ENCODE measurements around the gene SNAPC2.

- TF ChIP-seq, protein P1, sequence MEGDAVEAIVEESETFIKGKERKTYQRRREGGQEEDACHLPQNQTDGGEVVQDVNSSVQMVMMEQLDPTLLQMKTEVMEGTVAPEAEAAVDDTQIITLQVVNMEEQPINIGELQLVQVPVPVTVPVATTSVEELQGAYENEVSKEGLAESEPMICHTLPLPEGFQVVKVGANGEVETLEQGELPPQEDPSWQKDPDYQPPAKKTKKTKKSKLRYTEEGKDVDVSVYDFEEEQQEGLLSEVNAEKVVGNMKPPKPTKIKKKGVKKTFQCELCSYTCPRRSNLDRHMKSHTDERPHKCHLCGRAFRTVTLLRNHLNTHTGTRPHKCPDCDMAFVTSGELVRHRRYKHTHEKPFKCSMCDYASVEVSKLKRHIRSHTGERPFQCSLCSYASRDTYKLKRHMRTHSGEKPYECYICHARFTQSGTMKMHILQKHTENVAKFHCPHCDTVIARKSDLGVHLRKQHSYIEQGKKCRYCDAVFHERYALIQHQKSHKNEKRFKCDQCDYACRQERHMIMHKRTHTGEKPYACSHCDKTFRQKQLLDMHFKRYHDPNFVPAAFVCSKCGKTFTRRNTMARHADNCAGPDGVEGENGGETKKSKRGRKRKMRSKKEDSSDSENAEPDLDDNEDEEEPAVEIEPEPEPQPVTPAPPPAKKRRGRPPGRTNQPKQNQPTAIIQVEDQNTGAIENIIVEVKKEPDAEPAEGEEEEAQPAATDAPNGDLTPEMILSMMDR (IDR thresholded peaks at IDR 0.05), result no peak
- no peak for TF ChIP-seq ZFX (IDR thresholded peaks at IDR 0.05; ENCODE audit: borderline replicate concordance)
Observed at GRCh38 chr19:7888826-7889217, 31.3 kb upstream of the SNAPC2 start.
